Ovary (tissue), 3 donors: ENCODE results near the gene PRIMPOL.

Source experiments
- CTCF ChIP-seq, 3 donors: fragments of 450-650 bp in 2 of 3; fragments of 200-600 bp in 1 of 3; IDR thresholded peaks; one replicate each; pipeline versions ENCODE4 v1.5.1 to v1.8.0; 2016 to 2022; ENCODE audit warnings: antibody characterized with exemption in 3 of 3, mild to moderate bottlenecking in 1 of 3
- POLR2A ChIP-seq: fragments of 450-650 bp; IDR thresholded peaks from one replicate; pipeline ENCODE4 v1.6.1; 2017; ENCODE audit warnings: antibody characterized with exemption, mild to moderate bottlenecking, moderate library complexity
- donor health status: DM: no; HTN: no; CAD: no.

- TF ChIP-seq CTCF (IDR thresholded peaks at IDR 0.05), result no peak
- no peak for TF ChIP-seq POLR2A
These were observed 12.7 kb downstream of the PRIMPOL start for GRCh38 chr4:184662236-184662635.
